Esophagus (tissue), 2 donors: Measurements from ENCODE around the gene FAM20A. TPM values are rescaled to one million over a fixed set of nuclear protein-coding genes. Genes with fewer than 3 reads are reported as not detected.

Experiments used
- H3K27ac ChIP-seq, 2 donors: one replicate each; pipeline ENCODE4 v1.5.1; 2013; ENCODE audit warnings: low read depth in 2 of 2, mild to moderate bottlenecking in 2 of 2, inconsistent platforms in 1 of 2, low read length in 1 of 2, moderate library complexity in 1 of 2
- H3K27me3 ChIP-seq, 2 donors: one replicate each; pipeline ENCODE4 v1.6.1; 2013; ENCODE audit warnings: low read length in 2 of 2, control low read depth in 1 of 2, mild to moderate bottlenecking in 1 of 2; ENCODE audit not compliant: insufficient read depth in 2 of 2, control insufficient read depth in 1 of 2
- H3K36me3 ChIP-seq, 2 donors: one replicate each; pipeline ENCODE4 v1.6.1; 2013; ENCODE audit warnings: low read length in 1 of 2; ENCODE audit not compliant: control insufficient read depth in 2 of 2, insufficient read depth in 2 of 2
- H3K4me1 ChIP-seq, 2 donors: one replicate each; pipeline ENCODE4 v1.6.1; 2013; ENCODE audit warnings: low read length in 1 of 2; ENCODE audit not compliant: control insufficient read depth in 2 of 2, insufficient read depth in 2 of 2
- H3K4me3 ChIP-seq, 2 donors: one replicate each; pipeline ENCODE4 v1.5.1; 2013; ENCODE audit warnings: low read length in 2 of 2, mild to moderate bottlenecking in 2 of 2, low read depth in 1 of 2, moderate library complexity in 1 of 2
- H3K9me3 ChIP-seq, 2 donors: one replicate each; pipeline ENCODE4 v1.6.1; 2013; ENCODE audit warnings: mild to moderate bottlenecking in 2 of 2, low read depth in 1 of 2, low read length in 1 of 2, moderate library complexity in 1 of 2; ENCODE audit not compliant: control insufficient read depth in 2 of 2, insufficient read depth in 1 of 2
- WGBS, 2 donors: extraction: QIAGEN DNeasy Blood & Tissue Kit; methylation state at CpG; one replicate each; pipeline ENCODE4 v1.1.7; 2013; 5-methylcytosine and 5-hydroxymethylcytosine counted together
- polyA plus RNA-seq, 2 donors: library from polyadenylated mRNA; stranded (reverse); fragments of 200-250 nt; gene quantifications; one replicate each; pipeline ENCODE4 v1.2.3, GENCODE V29; 2013
- donor health status: healthy with polysubstance abuse.
- donor health status: Bipolar disorder and iron deficiency.

Gene FAM20A
- polyA plus RNA-seq, 2 donors: 1.8 to 4.3 TPM

- Histone ChIP-seq H3K9me3 (no peaks in the 10 kb centered on the region), H3K4me3 (no peak overlapping the region), H3K27me3 (no peaks in the 10 kb centered on the region), H3K36me3 (no peaks in the 10 kb centered on the region), H3K27ac (no peak overlapping the region), H3K4me1 (peaks cover 0 to 12% of the 10 kb centered on the region in 2 donors)
- WGBS, 2 donors: 41 to 45% methylated on average over 6 of the region's 6 CpGs
Measured at GRCh38 chr17:68601565-68602288, 560 bp upstream of the FAM20A start.

GRCh38 chr17:68600067-68600930, 868 bp downstream of the FAM20A start:
- no peaks in the 10 kb centered on the region for H3K27me3 ChIP-seq
- H3K4me1 ChIP-seq: peaks cover 0 to 12% of the 10 kb centered on the region in 2 donors
- peak overlapping the region in 1 of 2 donors; percentile 47 for H3K27ac ChIP-seq
- H3K4me3 ChIP-seq: peak overlapping the region; percentile 58 to 60
- no peaks in the 10 kb centered on the region for H3K9me3 ChIP-seq
- H3K36me3 ChIP-seq: no peaks in the 10 kb centered on the region
- 2 to 3% methylated on average over 74 to 88 of the region's 88 CpGs for WGBS, 2 donors

GRCh38 chr17:68599552-68600066, 1.6 kb downstream of the FAM20A start:
- Histone ChIP-seq H3K4me1 (peaks cover 0 to 12% of the 10 kb centered on the region in 2 donors), H3K4me3 (peak overlapping the region; percentile 58 to 60), H3K27me3 (no peaks in the 10 kb centered on the region), H3K9me3 (no peaks in the 10 kb centered on the region), H3K27ac (peak overlapping the region in 1 of 2 donors; percentile 47), H3K36me3 (no peaks in the 10 kb centered on the region)
- WGBS, 2 donors: 53 to 56% methylated on average over 18 of the region's 18 CpGs

GRCh38 chr17:68599091-68599490, 2.1 kb downstream of the FAM20A start:
- Histone ChIP-seq H3K36me3 (no peaks in the 10 kb centered on the region), H3K27ac (no peak overlapping the region), H3K4me3 (no peak overlapping the region), H3K9me3 (no peaks in the 10 kb centered on the region), H3K4me1 (peaks cover 0 to 12% of the 10 kb centered on the region in 2 donors), H3K27me3 (no peaks in the 10 kb centered on the region)
- WGBS, 2 donors: 66 to 69% methylated on average over 4 of the region's 4 CpGs

- Histone ChIP-seq H3K27ac (no peak overlapping the region), H3K27me3 (no peaks in the 10 kb centered on the region), H3K9me3 (no peaks in the 10 kb centered on the region), H3K36me3 (no peaks in the 10 kb centered on the region), H3K4me3 (no peak overlapping the region), H3K4me1 (peaks cover 0 to 12% of the 10 kb centered on the region in 2 donors)
- WGBS, 2 donors: 78 to 91% methylated on average over 4 of the region's 4 CpGs
Measured at GRCh38 chr17:68598545-68598961, 2.6 kb downstream of the FAM20A start.

GRCh38 chr17:68598074-68598473, 3.1 kb downstream of the FAM20A start:
- no peak overlapping the region for H3K27ac ChIP-seq
- H3K4me3 ChIP-seq: no peak overlapping the region
- no peaks in the 10 kb centered on the region for H3K9me3 ChIP-seq
- H3K27me3 ChIP-seq: no peaks in the 10 kb centered on the region
- 89 to 90% methylated on average over 4 of the region's 4 CpGs for WGBS, 2 donors
- peaks cover 0 to 12% of the 10 kb centered on the region in 2 donors for H3K4me1 ChIP-seq
- H3K36me3 ChIP-seq: no peaks in the 10 kb centered on the region

GRCh38 chr17:68596411-68596945, 4.7 kb downstream of the FAM20A start:
- no peaks in the 10 kb centered on the region for H3K9me3 ChIP-seq
- no peaks in the 10 kb centered on the region for H3K36me3 ChIP-seq
- no peaks in the 10 kb centered on the region for H3K27me3 ChIP-seq
- no peak overlapping the region for H3K4me3 ChIP-seq
- H3K4me1 ChIP-seq: peaks cover 0 to 12% of the 10 kb centered on the region in 2 donors
- 73 to 80% methylated on average over 5 of the region's 5 CpGs for WGBS, 2 donors
- H3K27ac ChIP-seq: no peak overlapping the region

GRCh38 chr17:68595986-68596385, 5.2 kb downstream of the FAM20A start:
- H3K27ac ChIP-seq: no peak overlapping the region
- H3K36me3 ChIP-seq: no peaks in the 10 kb centered on the region
- WGBS, 2 donors: 69 to 75% methylated on average over 2 of the region's 2 CpGs
- H3K27me3 ChIP-seq: no peaks in the 10 kb centered on the region
- no peaks in the 10 kb centered on the region for H3K9me3 ChIP-seq
- peaks cover 0 to 10% of the 10 kb centered on the region in 2 donors for H3K4me1 ChIP-seq
- no peak overlapping the region for H3K4me3 ChIP-seq

- peaks cover 0 to 6% of the 10 kb centered on the region in 2 donors for H3K4me1 ChIP-seq
- no peak overlapping the region for H3K4me3 ChIP-seq
- H3K27me3 ChIP-seq: no peaks in the 10 kb centered on the region
- H3K27ac ChIP-seq: no peak overlapping the region
- WGBS, 2 donors: 73 to 81% methylated on average over 5 of the region's 5 CpGs
- no peaks in the 10 kb centered on the region for H3K9me3 ChIP-seq
- no peaks in the 10 kb centered on the region for H3K36me3 ChIP-seq
Measured at GRCh38 chr17:68595496-68595895, 5.7 kb downstream of the FAM20A start.
